SU-DHL-6 (cell line): ENCODE results near the gene COX7B.
"Not testable (repeated sequence)": the region's sequence is repeated elsewhere in the genome, so short reads cannot be mapped to it uniquely, and the experiment has no call there.

ENCODE experiments used
- H2AFZ ChIP-seq: fragments of 200-600 bp; sonication (generic); 2 replicates; pipeline ENCODE4 v1.6.1; 2014; ENCODE audit warnings: low read depth, mild to moderate bottlenecking, moderate library complexity, mixed read lengths, antibody characterized with exemption, low read length; ENCODE audit not compliant: severe bottlenecking
- H3F3A ChIP-seq: fragments of 200-600 bp; shearing (Covaris generic); 2 replicates; pipeline ENCODE4 v1.6.0; 2016; ENCODE audit warnings: antibody characterized with exemption, mild to moderate bottlenecking; ENCODE audit not compliant: insufficient read depth
- H3K27ac ChIP-seq: fragments of 200-600 bp; sonication (generic); 2 replicates; pipeline ENCODE4 v1.5.1; 2016; ENCODE audit warnings: low read depth, mild to moderate bottlenecking, low read length, moderate library complexity, mixed read lengths
- H3K27me3 ChIP-seq: fragments of 200-600 bp; sonication (generic), shearing (Covaris generic); 2 replicates; pipeline ENCODE4 v1.6.0; 2014; ENCODE audit warnings: mild to moderate bottlenecking, low read length
- H3K36me3 ChIP-seq: fragments of 200-600 bp; sonication (generic); 2 replicates; pipeline ENCODE4 v1.6.1; 2014; ENCODE audit warnings: mild to moderate bottlenecking, low read length, mixed read lengths
- H3K4me2 ChIP-seq: fragments of 300-600, 200-600 bp; shearing (Covaris generic), sonication (generic); 2 replicates; pipeline ENCODE4 v1.6.0; 2014; ENCODE audit warnings: low read length, low read depth, mild to moderate bottlenecking; ENCODE audit not compliant: poor library complexity, severe bottlenecking
- H3K4me3 ChIP-seq: fragments of 200-600 bp; sonication (generic); 2 replicates; pipeline ENCODE4 v1.5.1; 2014; ENCODE audit warnings: antibody characterized with exemption, low read length, mild to moderate bottlenecking, mixed read lengths; ENCODE audit not compliant: insufficient read depth, poor library complexity, severe bottlenecking
- H3K79me2 ChIP-seq: fragments of 200-600 bp; sonication (generic); 2 replicates; pipeline ENCODE4 v1.6.1; 2014; ENCODE audit warnings: mild to moderate bottlenecking, low read length, moderate library complexity; ENCODE audit not compliant: insufficient read depth
- H3K9ac ChIP-seq: fragments of 200-600 bp; sonication (generic); 2 replicates; pipeline ENCODE4 v1.7.0; 2014; ENCODE audit warnings: mild to moderate bottlenecking, low read length
- H3K9me2 ChIP-seq: fragments of 200-600 bp; sonication (generic); replicated peaks from 2 replicates; pipeline ENCODE4 v1.6.1; 2014; ENCODE audit warnings: low read length; ENCODE audit not compliant: insufficient read depth
- H3K9me3 ChIP-seq: fragments of 200-600 bp; sonication (generic); 2 replicates; pipeline ENCODE4 v1.6.1; 2014; ENCODE audit warnings: low read length, mixed read lengths; ENCODE audit not compliant: insufficient read depth
- H4K20me1 ChIP-seq: fragments of 200-600 bp; sonication (generic); 2 replicates; pipeline ENCODE4 v1.6.1; 2014; ENCODE audit warnings: low read depth, mild to moderate bottlenecking, antibody characterized with exemption, low read length, moderate library complexity, mixed read lengths
- EZH2phosphoT487 ChIP-seq: fragments of 200-600 bp; sonication (generic), shearing (Covaris generic); conservative IDR thresholded peaks from 2 replicates; pipeline ENCODE4 v1.6.1; 2018; ENCODE audit warnings: mild to moderate bottlenecking, antibody characterized with exemption, low read length, moderate library complexity, mixed read lengths
- TF ChIP-seq, protein P1 (sequence below): fragments of 200-600 bp; sonication (generic); IDR thresholded peaks from one replicate; pipeline ENCODE4 v1.5.1; 2017; ENCODE audit warnings: antibody characterized with exemption, mild to moderate bottlenecking, low read length, moderate library complexity; ENCODE audit not compliant: insufficient read depth, poor library complexity, severe bottlenecking

The COX7B gene

DNA sequence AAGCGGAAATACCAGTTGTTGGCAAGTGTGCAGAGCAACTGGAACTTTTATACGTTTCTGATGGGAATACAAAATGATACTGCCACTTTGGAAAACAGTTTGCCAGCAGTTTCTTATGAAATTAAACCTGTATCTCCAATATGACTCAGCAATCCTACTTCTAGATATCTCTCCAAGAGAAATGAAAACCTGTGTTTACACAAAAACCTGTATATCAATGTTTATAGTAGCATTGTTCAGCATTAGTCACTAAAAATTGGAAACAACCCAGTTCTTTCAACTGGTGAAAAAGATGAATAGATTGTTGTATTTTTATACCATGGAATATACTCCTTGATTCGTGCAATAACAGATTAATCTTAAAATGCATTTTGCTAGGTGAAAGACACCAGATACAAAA lies 38.0 kb downstream of the COX7B start:
- Histone ChIP-seq H3K79me2 (no peaks in the 10 kb centered on the region), H3K4me3 (no peak overlapping the region), H3K27ac (no peak overlapping the region), H3K9ac (no peak overlapping the region), H4K20me1 (no peaks in the 10 kb centered on the region), H3K9me3 (no peaks in the 10 kb centered on the region), H3K9me2 (no peaks in the 10 kb centered on the region), H3F3A (no peaks in the 10 kb centered on the region; the same call in 1 of the 2 replicates), H2AFZ (no peak overlapping the region), H3K27me3 (no peaks in the 10 kb centered on the region), H3K36me3 (no peaks in the 10 kb centered on the region), H3K4me2 (no peak overlapping the region)
- TF ChIP-seq EZH2phosphoT487, result no peak
- TF ChIP-seq, protein P1, sequence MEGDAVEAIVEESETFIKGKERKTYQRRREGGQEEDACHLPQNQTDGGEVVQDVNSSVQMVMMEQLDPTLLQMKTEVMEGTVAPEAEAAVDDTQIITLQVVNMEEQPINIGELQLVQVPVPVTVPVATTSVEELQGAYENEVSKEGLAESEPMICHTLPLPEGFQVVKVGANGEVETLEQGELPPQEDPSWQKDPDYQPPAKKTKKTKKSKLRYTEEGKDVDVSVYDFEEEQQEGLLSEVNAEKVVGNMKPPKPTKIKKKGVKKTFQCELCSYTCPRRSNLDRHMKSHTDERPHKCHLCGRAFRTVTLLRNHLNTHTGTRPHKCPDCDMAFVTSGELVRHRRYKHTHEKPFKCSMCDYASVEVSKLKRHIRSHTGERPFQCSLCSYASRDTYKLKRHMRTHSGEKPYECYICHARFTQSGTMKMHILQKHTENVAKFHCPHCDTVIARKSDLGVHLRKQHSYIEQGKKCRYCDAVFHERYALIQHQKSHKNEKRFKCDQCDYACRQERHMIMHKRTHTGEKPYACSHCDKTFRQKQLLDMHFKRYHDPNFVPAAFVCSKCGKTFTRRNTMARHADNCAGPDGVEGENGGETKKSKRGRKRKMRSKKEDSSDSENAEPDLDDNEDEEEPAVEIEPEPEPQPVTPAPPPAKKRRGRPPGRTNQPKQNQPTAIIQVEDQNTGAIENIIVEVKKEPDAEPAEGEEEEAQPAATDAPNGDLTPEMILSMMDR, result no peak

DNA sequence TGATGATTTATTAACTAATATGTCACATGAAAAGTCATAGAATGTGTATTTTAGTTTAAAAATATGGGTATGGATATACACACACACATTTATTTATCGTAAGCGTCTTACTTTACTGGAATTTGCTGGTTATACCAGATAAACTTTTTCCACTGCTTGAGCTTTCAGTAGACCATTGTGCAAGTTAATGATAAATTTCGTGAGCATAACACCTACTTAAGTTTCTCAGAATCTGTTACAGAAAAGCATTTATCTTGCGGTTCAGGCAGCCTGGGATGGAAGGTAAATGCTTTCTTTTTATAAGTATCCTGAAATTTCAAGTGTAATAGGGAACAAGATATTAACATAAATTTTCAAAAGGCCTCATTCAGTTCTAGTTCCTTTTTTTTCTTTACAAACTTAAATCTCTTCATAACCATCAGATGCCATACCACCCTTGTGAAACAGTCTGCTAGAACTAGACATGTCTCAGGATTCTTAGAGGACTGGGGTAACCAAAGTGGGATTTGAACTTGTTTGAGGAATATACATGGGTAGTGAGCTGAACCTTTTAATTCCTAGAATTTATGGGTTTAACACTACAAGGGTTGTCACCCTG lies 38.9 kb downstream of the COX7B start:
- no peak for TF ChIP-seq EZH2phosphoT487
- TF ChIP-seq, protein P1, result no peak
- Histone ChIP-seq H4K20me1 (no peaks in the 10 kb centered on the region), H3F3A (no peaks in the 10 kb centered on the region; the same call in 1 of the 2 replicates), H2AFZ (no peak overlapping the region), H3K9me2 (no peaks in the 10 kb centered on the region), H3K9me3 (no peaks in the 10 kb centered on the region), H3K79me2 (no peaks in the 10 kb centered on the region), H3K36me3 (no peaks in the 10 kb centered on the region), H3K27ac (no peak overlapping the region), H3K4me3 (no peak overlapping the region), H3K4me2 (no peak overlapping the region), H3K27me3 (no peaks in the 10 kb centered on the region), H3K9ac (no peak overlapping the region)

DNA sequence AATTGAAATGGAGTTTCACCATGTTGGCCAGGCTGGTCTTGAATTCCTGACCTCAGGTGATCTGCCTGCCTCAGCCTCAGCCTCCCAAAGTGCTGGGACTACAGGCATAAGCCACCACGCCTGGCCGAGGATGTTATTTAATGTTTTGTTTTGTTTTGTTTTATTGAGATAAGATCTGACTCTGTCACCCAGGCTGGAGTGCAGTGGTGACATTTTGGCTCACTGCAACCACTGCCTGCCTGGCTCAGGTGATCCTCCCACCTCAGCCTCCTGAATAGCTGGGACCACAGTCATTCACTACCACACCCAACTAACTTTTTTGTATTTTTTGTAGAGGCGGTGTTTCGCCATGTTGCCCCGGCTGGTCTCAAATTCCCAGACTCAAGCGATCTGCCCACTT lies 45.8 kb downstream of the COX7B start:
- not testable (repeated sequence) for H3K9me3 ChIP-seq, H3K9me2 ChIP-seq, H3K27me3 ChIP-seq, H3K27ac ChIP-seq, H3K79me2 ChIP-seq, H2AFZ ChIP-seq, H3K36me3 ChIP-seq, H4K20me1 ChIP-seq, H3F3A ChIP-seq, H3K9ac ChIP-seq, H3K4me2 ChIP-seq, H3K4me3 ChIP-seq

DNA sequence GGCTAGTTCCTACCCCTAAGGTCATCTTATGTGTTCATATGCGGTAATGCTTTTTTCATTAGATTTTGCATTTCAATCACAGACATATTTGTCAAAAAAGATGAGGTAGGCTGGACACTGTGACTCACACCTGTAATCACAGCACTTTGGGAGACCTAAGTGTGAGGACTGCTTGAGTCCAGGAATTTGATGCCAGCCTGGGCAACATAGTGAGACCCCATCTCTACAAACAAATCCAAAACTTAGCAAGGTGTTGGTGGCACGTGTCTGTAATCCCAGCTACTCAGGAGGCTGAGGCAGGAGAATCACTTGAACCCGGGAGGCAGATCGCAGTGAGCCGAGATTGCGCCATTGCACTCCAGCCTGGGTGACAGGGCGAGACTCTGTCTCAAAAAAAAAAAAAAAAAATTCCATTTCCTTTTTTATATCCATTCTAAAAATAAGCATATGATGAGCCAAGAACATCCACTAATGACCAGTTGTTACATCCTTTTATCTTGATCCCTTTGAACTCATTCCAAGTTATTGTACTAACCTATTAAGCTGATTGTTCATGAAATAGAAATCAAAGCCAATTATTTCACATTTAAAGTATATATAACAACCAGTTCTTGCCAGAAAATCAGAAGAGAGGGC lies 46.8 kb downstream of the COX7B start:
- H3K9ac ChIP-seq, result no peak overlapping the region
- no peaks in the 10 kb centered on the region for H3K9me3 ChIP-seq
- H3K4me2 ChIP-seq, result no peak overlapping the region
- H2AFZ ChIP-seq, result no peak overlapping the region
- H3K79me2 ChIP-seq, result no peaks in the 10 kb centered on the region
- no peaks in the 10 kb centered on the region; the same call in 1 of the 2 replicates for H3F3A ChIP-seq
- TF ChIP-seq, protein P1, result no peak
- TF ChIP-seq EZH2phosphoT487, result no peak
- no peak overlapping the region for H3K4me3 ChIP-seq
- H4K20me1 ChIP-seq, result no peaks in the 10 kb centered on the region
- no peaks in the 10 kb centered on the region for H3K27me3 ChIP-seq
- H3K9me2 ChIP-seq, result no peaks in the 10 kb centered on the region
- no peak overlapping the region for H3K27ac ChIP-seq
- H3K36me3 ChIP-seq, result no peaks in the 10 kb centered on the region
